SK-N-SH (cell line): ENCODE measurements around the gene C11orf42.

Source experiments
- FOXM1 ChIP-seq: IDR thresholded peaks from 2 replicates; pipeline ENCODE4 v1.4.0; 2012; ENCODE audit warnings: low read depth, mild to moderate bottlenecking
- POLR2AphosphoS5 ChIP-seq: IDR thresholded peaks from 2 replicates; pipeline ENCODE4 v1.6.1; 2012; ENCODE audit warnings: low read depth, low read length
- RCOR1 ChIP-seq: fragments of 150-350 bp; IDR thresholded peaks from 2 replicates; pipeline ENCODE4 v1.6.1; 2017; ENCODE audit warnings: antibody characterized with exemption, low read length
- YY1 ChIP-seq: IDR thresholded peaks from 2 replicates; pipeline ENCODE4 v1.4.0; 2012; ENCODE audit warnings: low read depth, mild to moderate bottlenecking
- TF ChIP-seq, protein P1 (sequence below): fragments of 200-600 bp; sonication (generic); IDR thresholded peaks from 2 replicates; pipeline ENCODE4 v1.6.1; 2017; ENCODE audit warnings: antibody characterized with exemption, mild to moderate bottlenecking, moderate library complexity
- TF ChIP-seq, protein P2 (sequence below): IDR thresholded peaks from 2 replicates; pipeline ENCODE4; 2012
- TF ChIP-seq, protein P3 (sequence below): IDR thresholded peaks from 2 replicates; pipeline ENCODE4 v1.4.0; 2012; ENCODE audit warnings: low read depth, borderline replicate concordance

GRCh38 chr11:6201481-6201880 is 3.9 kb upstream of the C11orf42 start:
- TF ChIP-seq POLR2AphosphoS5 (no peak), YY1 (no peak), RCOR1 (no peak), FOXM1 (no peak)
- TF ChIP-seq, protein P1, sequence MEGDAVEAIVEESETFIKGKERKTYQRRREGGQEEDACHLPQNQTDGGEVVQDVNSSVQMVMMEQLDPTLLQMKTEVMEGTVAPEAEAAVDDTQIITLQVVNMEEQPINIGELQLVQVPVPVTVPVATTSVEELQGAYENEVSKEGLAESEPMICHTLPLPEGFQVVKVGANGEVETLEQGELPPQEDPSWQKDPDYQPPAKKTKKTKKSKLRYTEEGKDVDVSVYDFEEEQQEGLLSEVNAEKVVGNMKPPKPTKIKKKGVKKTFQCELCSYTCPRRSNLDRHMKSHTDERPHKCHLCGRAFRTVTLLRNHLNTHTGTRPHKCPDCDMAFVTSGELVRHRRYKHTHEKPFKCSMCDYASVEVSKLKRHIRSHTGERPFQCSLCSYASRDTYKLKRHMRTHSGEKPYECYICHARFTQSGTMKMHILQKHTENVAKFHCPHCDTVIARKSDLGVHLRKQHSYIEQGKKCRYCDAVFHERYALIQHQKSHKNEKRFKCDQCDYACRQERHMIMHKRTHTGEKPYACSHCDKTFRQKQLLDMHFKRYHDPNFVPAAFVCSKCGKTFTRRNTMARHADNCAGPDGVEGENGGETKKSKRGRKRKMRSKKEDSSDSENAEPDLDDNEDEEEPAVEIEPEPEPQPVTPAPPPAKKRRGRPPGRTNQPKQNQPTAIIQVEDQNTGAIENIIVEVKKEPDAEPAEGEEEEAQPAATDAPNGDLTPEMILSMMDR: no peak
- TF ChIP-seq, protein P2, sequence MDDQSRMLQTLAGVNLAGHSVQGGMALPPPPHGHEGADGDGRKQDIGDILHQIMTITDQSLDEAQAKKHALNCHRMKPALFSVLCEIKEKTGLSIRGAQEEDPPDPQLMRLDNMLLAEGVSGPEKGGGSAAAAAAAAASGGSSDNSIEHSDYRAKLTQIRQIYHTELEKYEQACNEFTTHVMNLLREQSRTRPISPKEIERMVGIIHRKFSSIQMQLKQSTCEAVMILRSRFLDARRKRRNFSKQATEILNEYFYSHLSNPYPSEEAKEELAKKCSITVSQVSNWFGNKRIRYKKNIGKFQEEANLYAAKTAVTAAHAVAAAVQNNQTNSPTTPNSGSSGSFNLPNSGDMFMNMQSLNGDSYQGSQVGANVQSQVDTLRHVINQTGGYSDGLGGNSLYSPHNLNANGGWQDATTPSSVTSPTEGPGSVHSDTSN: no peak
- TF ChIP-seq, protein P3, sequence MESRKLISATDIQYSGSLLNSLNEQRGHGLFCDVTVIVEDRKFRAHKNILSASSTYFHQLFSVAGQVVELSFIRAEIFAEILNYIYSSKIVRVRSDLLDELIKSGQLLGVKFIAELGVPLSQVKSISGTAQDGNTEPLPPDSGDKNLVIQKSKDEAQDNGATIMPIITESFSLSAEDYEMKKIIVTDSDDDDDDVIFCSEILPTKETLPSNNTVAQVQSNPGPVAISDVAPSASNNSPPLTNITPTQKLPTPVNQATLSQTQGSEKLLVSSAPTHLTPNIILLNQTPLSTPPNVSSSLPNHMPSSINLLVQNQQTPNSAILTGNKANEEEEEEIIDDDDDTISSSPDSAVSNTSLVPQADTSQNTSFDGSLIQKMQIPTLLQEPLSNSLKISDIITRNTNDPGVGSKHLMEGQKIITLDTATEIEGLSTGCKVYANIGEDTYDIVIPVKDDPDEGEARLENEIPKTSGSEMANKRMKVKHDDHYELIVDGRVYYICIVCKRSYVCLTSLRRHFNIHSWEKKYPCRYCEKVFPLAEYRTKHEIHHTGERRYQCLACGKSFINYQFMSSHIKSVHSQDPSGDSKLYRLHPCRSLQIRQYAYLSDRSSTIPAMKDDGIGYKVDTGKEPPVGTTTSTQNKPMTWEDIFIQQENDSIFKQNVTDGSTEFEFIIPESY: no peak
